ENCODE results near the gene GCK.

The GCK gene

DNA sequence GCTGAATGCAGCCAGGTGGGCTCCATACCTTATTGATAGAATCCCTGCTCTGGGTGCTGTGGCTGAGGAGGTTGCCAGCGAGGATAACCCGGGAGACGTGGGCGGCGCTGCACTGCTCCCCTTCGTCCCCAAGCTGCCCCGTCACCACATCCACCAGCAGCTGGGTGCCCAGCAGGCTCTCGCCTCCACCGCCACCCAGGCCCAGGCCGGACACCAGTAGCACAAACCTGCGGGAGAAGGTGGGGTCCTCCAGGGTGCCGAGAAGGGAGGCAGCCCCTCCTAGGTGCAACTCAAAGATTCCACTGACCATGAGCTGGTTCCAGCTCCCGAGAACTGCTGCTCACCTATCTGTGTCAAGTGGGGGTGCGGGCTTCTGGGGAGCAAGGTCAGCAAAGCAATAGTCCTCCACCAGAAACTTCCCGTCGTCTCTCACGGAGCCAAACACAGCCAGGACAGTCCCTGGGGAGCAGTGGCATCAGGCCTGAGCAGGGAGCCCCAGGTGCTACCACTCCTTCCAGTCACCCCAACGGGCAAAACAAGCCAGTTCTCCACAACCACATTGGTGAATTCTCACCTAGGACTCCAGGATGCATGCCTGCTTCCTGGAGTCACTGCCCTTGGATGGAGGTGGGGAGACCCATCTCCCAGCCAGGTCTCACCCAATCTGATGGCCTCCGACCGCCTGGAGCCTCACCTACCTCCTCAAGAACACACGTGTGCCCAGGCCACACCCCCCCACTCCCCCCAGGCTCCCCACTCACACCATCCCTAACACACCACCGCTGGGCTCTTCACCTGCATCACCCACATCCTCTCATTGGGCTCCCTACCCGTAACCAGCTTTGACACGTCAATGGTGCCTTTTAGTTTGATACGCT is 72.2 kb downstream of the GCK start:
- DNase-seq (ENCODE audit: low spot score), result no peak

DNA sequence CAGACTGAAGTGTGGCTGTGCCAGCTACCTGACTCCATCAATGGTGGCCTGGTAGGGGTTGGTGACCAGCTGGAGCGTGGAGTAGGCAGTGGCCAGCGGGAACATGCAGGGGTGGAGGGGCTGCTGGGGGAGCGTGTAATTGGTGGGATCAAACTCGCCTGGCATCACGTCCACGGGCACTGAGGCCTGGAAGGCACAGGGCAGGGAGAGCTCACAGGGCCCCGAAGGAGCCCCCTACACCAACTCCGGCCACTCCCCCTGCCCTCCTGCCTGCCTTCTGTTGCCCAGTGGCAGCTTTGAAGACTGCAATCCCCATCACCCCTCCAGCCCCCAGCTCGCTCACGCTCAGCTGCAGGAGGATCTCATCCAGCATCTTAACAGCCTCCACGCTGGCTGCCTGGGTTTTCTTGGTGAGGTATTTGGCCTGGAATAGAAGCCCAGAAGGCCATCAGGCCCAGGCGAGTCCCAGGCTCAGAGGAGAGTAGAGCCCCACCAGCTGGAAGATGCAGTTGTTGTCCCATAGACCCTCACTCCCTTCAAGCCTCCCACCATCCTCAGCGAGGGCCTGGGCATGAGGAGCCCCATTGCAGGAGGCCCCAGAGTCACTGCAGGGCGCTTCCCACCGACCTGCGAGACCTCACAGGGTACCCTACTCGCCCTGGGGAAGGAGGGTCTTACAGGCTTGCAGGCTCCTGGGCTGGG is 73.0 kb downstream of the GCK start:
- no peak for DNase-seq (ENCODE audit: low spot score)

- no peak for DNase-seq (ENCODE audit: low spot score)
Observed at GRCh38 chr7:44114586-44115310, 74.5 kb downstream of the GCK start.

DNA sequence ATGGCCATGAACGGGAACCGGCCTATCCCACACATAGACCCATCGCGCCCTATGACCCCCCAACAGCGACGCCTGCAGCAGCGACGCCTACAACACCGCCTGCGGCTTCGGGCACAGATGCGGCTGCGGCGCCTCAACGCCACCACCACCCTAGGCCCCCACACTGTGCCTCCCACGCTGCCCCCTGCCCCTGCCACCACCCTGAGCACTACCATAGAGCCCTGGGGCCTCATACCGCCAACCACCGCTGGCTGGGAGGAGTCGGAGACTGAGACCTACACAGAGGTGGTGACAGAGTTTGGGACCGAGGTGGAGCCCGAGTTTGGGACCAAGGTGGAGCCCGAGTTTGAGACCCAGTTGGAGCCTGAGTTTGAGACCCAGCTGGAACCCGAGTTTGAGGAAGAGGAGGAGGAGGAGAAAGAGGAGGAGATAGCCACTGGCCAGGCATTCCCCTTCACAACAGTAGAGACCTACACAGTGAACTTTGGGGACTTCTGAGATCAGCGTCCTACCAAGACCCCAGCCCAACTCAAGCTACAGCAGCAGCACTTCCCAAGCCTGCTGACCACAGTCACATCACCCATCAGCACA is 75.4 kb downstream of the GCK start:
- no peak for DNase-seq (ENCODE audit: low spot score)

DNA sequence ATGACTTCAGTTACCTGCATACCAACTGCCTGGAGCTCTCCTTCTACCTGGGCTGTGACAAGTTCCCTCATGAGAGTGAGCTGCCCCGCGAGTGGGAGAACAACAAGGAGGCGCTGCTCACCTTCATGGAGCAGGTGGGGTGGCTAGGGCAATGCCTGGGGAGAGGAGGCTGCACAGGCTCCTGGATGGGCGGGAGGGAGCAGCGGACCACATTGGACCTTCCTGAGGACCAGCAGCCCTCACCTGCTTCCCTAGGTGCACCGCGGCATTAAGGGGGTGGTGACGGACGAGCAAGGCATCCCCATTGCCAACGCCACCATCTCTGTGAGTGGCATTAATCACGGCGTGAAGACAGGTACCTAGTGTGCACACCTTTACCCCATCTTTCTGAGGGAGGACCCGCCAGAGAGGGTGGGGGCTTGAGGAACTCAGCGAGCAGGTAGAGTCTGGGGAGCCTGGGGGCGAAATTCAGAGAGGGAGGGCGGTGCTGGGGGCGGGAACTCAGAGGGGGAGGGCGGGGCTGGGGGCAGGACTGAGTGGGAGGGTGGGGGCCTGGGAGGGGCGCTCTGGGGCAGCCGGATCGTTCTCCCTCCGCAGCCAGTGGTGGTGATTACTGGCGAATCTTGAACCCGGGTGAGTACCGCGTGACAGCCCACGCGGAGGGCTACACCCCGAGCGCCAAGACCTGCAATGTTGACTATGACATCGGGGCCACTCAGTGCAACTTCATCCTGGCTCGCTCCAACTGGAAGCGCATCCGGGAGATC is 76.1 kb downstream of the GCK start:
- DNase-seq (ENCODE audit: low spot score), result no peak

GRCh38 chr7:44112231-44112996 is 76.8 kb downstream of the GCK start:
- DNase-seq (ENCODE audit: low spot score), result no peak

DNA sequence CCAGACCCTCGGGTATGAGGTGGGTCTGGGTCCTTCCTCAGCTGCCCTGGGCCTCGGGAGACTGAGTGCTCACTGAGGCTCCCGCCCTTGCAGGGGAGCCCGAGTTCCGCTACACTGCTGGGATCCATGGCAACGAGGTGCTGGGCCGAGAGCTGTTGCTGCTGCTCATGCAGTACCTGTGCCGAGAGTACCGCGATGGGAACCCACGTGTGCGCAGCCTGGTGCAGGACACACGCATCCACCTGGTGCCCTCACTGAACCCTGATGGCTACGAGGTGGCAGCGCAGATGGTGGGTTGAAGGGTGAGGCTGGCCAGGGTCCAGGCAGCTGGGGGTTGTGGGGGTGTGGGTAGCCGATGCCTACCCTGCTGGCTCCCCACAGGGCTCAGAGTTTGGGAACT is 77.5 kb downstream of the GCK start:
- DNase-seq (ENCODE audit: low spot score), result no peak

- DNase-seq (ENCODE audit: low spot score), result no peak
Observed at GRCh38 chr7:44110719-44111635, 78.3 kb downstream of the GCK start.

DNA sequence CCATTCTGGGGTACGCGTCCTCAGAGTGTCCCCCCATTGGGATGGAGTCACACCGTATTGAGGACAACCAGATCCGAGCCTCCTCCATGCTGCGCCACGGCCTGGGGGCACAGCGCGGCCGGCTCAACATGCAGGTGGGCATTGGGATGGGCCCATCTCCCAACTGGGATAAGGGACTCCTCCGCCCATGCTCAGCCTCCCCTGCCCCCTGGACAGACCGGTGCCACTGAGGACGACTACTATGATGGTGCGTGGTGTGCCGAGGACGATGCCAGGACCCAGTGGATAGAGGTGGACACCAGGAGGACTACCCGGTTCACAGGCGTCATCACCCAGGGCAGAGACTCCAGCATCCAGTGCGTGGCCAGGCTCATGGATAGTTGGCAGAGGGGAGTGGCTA is 79.2 kb downstream of the GCK start:
- DNase-seq (ENCODE audit: low spot score), result no peak

DNA sequence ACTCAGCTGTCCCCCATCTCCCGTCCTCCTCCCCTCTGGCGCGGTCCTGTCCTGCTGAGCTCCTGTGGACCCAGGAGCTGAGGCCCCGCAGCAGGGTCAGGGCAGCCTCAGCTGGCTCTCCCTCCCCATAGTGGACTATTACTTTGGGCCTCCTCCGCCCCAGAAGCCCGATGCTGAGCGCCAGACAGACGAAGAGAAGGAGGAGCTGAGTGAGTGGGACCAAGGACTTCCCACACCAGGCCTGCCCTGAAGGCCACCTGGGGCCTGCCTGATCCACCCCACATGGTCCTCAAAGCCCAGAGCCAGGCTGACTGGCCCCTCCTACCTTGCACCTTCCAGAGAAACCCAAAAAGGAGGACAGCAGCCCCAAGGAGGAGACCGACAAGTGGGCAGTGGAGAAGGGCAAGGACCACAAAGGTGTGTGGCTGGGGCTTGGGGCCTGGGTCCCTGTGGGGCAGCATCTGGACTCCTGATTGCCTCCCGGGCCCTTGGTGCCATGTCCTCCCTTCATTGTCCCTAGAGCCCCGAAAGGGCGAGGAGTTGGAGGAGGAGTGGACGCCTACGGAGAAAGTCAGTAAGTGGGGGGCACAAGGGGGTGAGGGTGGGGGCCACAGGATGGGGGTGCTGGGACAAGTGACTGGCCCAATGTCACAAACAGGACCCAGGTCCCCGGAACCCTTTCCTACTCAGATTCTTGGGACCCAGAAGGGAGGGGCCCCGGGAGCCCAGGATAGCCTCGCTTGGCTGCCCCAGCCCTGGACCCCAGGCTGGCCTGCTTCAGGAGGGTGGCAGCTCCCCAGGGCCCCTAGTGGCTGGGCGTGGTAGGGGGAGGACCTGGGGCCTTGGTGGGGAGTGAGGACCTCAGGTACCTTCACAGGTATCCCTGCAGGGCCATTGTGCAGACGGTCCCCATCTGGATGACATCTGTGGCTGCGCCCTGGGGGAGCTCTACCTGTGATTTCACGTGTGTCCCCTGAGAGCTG is 80.2 kb downstream of the GCK start:
- DNase-seq (ENCODE audit: low spot score), result no peak

DNA sequence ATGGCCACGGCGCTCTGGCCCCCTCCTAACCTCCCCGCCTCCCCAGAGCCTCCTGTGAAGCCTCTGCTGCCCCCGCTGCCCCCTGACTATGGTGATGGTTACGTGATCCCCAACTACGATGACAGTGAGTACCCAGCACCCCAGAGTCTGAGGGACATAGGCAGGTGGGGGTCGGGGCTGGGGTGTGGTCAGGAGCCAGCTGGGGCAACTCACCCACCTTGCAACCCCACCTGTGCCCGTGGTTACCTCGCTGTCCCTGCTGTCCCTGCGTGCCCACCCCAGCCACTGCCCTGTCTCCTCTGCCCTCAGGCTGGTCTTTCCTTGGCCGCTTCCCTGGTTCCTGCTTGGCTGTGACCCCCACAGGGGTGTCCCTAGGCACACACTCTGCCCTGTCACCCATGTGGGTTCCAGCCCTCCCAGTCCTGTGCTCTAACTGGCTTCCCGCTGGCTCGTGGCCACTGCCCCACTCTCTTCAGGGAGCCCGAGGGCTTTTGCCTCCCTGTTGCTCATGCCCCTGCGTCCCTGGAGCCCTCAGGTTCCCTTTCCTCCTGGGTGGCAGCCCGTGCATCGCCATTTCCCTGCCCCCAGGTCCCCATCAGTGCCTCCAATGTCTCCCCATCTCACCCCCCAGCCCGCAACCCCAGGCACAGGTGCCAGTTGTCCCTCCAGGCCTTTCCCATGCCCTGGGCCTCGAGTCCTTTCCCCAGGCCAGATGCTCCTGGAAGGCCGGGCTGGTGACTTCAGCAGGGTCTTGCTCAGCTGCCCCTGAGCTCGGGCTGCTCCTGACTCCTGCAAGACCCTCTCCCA is 81.1 kb downstream of the GCK start:
- no peak for DNase-seq (ENCODE audit: low spot score)

DNA sequence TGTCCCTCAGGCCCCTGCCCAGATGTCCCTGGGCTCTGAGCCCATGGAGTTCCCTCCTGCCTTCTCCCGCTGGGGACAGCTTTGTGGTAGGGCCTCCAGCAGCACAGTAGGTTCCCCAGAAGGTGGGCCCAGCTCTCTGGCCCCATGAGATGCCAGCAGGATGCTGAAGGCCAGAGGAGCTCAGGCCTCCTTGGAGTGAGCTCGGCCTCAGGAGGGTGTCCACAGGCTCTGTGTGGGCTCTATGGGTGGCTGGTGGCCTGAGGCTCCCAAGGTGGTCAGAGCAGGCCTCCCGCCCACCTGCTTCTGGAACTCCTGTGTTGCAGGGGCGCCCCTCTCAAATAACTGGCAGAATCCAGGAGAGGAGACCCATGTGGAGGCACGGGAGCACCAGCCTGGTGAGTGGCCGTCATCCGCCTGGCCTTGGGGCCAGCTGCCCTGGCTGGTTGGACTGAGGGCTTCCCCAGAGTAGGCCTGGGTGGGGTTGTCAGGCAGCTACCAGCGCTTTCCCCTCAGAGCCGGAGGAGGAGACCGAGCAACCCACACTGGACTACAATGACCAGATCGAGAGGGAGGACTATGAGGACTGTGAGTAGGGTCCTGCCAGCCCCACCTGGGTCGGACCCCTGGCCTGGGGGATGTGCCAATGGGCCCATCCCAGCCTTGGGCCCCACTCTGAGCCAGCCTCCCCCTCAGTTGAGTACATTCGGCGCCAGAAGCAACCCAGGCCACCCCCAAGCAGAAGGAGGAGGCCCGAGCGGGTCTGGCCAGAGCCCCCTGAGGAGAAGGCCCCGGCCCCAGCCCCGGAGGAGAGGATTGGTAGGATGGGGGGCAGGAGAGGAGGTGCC is 81.9 kb downstream of the GCK start:
- DNase-seq (ENCODE audit: low spot score), result no peak

- no peak for DNase-seq (ENCODE audit: low spot score)
Observed at GRCh38 chr7:44106311-44107065, 82.8 kb downstream of the GCK start.

DNA sequence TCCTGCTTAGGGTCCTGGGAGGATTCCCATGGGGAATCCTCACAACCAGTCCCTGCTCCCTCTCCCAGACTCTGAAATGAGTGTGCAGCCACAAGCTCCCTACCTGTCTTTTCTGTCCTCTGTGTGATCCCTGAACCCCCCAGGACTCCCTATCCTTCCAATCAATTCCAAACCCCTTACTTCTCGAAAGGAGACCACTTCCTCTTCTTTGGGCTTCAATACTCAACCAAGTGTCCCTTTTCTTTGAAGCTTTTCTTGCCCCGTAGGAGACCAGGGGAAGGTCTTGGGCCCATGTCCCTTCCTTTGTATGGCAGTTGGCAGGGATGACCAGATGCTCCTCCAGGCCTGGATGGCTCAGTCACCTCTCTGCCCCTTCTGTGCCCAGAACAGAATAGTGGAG is 83.4 kb downstream of the GCK start:
- no peak for DNase-seq (ENCODE audit: low spot score)

DNA sequence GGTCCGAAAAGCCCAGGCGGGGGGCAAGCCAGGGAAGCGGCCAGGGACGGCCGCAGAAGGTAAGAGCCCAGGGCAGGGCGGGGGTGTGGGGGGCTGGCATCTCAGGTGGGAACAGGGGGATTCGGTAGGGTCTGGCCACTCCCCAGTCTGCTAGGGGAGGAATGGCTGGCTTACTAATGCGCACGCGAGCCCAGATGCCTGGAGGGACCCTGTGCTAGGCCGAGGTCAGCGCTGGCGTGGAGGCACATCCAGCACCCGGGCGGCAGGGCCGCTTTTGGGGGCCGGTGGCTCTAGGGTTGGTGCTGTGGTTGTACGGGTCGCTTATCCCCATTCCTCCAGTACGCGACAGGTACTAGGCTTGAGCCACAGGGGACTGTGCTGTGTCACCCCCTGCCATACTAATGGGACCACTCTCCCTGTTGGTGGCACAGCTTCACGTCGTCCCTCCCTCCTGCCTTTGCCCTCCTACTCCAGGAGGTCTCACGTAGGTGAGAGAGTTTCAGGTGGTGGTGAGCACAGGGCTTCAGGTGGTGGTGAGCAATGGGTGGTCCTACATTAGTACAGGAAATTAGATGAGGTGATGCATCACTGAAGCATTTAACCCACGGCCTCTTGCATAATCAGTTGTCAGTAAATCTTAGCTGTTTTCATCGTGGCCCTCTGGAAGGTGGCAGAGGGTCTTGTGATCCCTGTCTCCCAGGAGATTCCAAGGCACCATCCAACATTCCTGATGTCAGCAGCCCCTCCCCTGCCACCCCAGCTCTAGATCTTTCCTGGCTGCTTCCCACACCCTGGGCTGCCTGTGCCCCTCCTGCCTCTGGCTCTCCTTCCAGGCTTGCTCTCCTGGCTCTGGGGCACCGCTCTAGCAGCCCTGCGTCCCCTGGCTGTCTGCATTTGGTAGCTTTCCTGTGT is 84.1 kb downstream of the GCK start:
- no peak for DNase-seq (ENCODE audit: low spot score)
